Ectodermal cell (in vitro differentiated cells): ENCODE data around the gene PRR33.

Experiments used
- H3K27ac ChIP-seq: 2 replicates; pipeline ENCODE4 v1.7.0; 2013; ENCODE audit warnings: mild to moderate bottlenecking, low read depth, low read length; ENCODE audit not compliant: insufficient read depth, poor library complexity, severe bottlenecking
- H3K27me3 ChIP-seq: 2 replicates; pipeline ENCODE4 v1.7.0; 2013; ENCODE audit warnings: mild to moderate bottlenecking, low read length; ENCODE audit not compliant: insufficient read depth, control insufficient read depth, poor library complexity, severe bottlenecking
- H3K36me3 ChIP-seq: one replicate; pipeline ENCODE4 v1.7.0; 2013; ENCODE audit warnings: low read length; ENCODE audit not compliant: control insufficient read depth, insufficient read depth
- H3K4me1 ChIP-seq: one replicate; pipeline ENCODE4 v1.7.0; 2013; ENCODE audit warnings: low read length; ENCODE audit not compliant: control insufficient read depth, insufficient read depth
- H3K4me3 ChIP-seq: 2 replicates; pipeline ENCODE4 v1.7.0; 2013; ENCODE audit warnings: low read depth, low read length, control low read depth; ENCODE audit not compliant: insufficient read depth
- H3K9me3 ChIP-seq: 2 replicates; pipeline ENCODE4 v1.7.0; 2013; ENCODE audit warnings: mild to moderate bottlenecking, low read length, moderate library complexity; ENCODE audit not compliant: control insufficient read depth
- WGBS, 2 experiments: methylation state at CpG; one replicate each; pipeline ENCODE4 v1.1.7; 2013; ENCODE audit warnings: missing lambda C conversion rate in 2 of 2; 5-methylcytosine and 5-hydroxymethylcytosine counted together

Gene PRR33

GRCh38 chr11:1921574-1922141, 30.0 kb upstream of the PRR33 start:
- Histone ChIP-seq H3K36me3 (no peaks in the 10 kb centered on the region), H3K4me3 (no peak overlapping the region), H3K4me1 (peaks cover 9% of the 10 kb centered on the region), H3K27ac (no peak overlapping the region), H3K9me3 (no peaks in the 10 kb centered on the region), H3K27me3 (no peaks in the 10 kb centered on the region)
- 88 to 89% methylated on average over 18 of the region's 18 CpGs for WGBS, 2 experiments

GRCh38 chr11:1920909-1921573, 29.3 kb upstream of the PRR33 start:
- WGBS, 2 experiments = 77 to 79% methylated on average over 21 of the region's 21 CpGs
- Histone ChIP-seq H3K27me3 (no peaks in the 10 kb centered on the region), H3K9me3 (no peaks in the 10 kb centered on the region), H3K4me3 (no peak overlapping the region), H3K36me3 (no peaks in the 10 kb centered on the region), H3K27ac (no peak overlapping the region), H3K4me1 (peaks cover 9% of the 10 kb centered on the region)

- 92 to 95% methylated on average over 25 of the region's 25 CpGs for WGBS, 2 experiments
- no peak overlapping the region for H3K4me3 ChIP-seq
- no peaks in the 10 kb centered on the region for H3K27me3 ChIP-seq
- H3K27ac ChIP-seq = no peak overlapping the region
- peaks cover 9% of the 10 kb centered on the region for H3K4me1 ChIP-seq
- no peaks in the 10 kb centered on the region for H3K36me3 ChIP-seq
- no peaks in the 10 kb centered on the region for H3K9me3 ChIP-seq
Observed at GRCh38 chr11:1920128-1920908, 28.6 kb upstream of the PRR33 start.

- Histone ChIP-seq H3K4me3 (no peak within 1 kb of the TSS), H3K36me3 (no peaks in the 10 kb centered on the region), H3K4me1 (peaks cover 9% of the 10 kb centered on the region), H3K27me3 (no peaks in the 10 kb centered on the region), H3K9me3 (no peaks in the 10 kb centered on the region), H3K27ac (no peak within 1 kb of the TSS)
- WGBS, 2 experiments = 84 to 87% methylated on average over 31 of the region's 31 CpGs
Observed at GRCh38 chr11:1919391-1920127, 27.9 kb upstream of the PRR33 start, which contains the start of gene TNNT3. TSS of gene TNNT3 (plus strand) at chr11:1919703. CDS start at chr11:1922875, 3,172 bp downstream.

GRCh38 chr11:1918436-1919315, 27.0 kb upstream of the PRR33 start:
- Histone ChIP-seq H3K4me3 (no peak overlapping the region), H3K36me3 (no peaks in the 10 kb centered on the region), H3K4me1 (peaks cover 9% of the 10 kb centered on the region), H3K9me3 (no peaks in the 10 kb centered on the region), H3K27ac (no peak overlapping the region), H3K27me3 (no peaks in the 10 kb centered on the region)
- 90 to 93% methylated on average over 29 of the region's 29 CpGs for WGBS, 2 experiments

- peaks cover 9% of the 10 kb centered on the region for H3K4me1 ChIP-seq
- H3K36me3 ChIP-seq = no peaks in the 10 kb centered on the region
- 84% methylated on average over 34 of the region's 34 CpGs for WGBS, 2 experiments
- no peaks in the 10 kb centered on the region for H3K9me3 ChIP-seq
- H3K27ac ChIP-seq = no peak overlapping the region
- no peaks in the 10 kb centered on the region for H3K27me3 ChIP-seq
- H3K4me3 ChIP-seq = no peak overlapping the region
Observed at GRCh38 chr11:1917523-1918435, 26.1 kb upstream of the PRR33 start.

GRCh38 chr11:1916986-1917522, 25.4 kb upstream of the PRR33 start:
- Histone ChIP-seq H3K36me3 (no peaks in the 10 kb centered on the region), H3K9me3 (no peaks in the 10 kb centered on the region), H3K4me3 (no peak overlapping the region), H3K27ac (no peak overlapping the region), H3K4me1 (peaks cover 9% of the 10 kb centered on the region), H3K27me3 (no peaks in the 10 kb centered on the region)
- WGBS, 2 experiments = 84 to 90% methylated on average over 8 of the region's 8 CpGs

- Histone ChIP-seq H3K27me3 (no peaks in the 10 kb centered on the region), H3K9me3 (no peaks in the 10 kb centered on the region), H3K4me1 (peaks cover 5% of the 10 kb centered on the region), H3K4me3 (no peak overlapping the region), H3K27ac (no peak overlapping the region), H3K36me3 (no peaks in the 10 kb centered on the region)
- 91 to 92% methylated on average over 14 of the region's 14 CpGs for WGBS, 2 experiments
Observed at GRCh38 chr11:1916132-1916985, 24.7 kb upstream of the PRR33 start.
